ENCODE data around the gene RCAN1. TPM values are rescaled to one million over a fixed set of nuclear protein-coding genes. Genes with fewer than 3 reads are reported as not detected.
A peak's percentile ranks its signal among the peaks of the same experiment; 100 is the strongest.

Gene RCAN1
- total RNA-seq, 1 donor from 2014 or later = 61.5 TPM

DNA sequence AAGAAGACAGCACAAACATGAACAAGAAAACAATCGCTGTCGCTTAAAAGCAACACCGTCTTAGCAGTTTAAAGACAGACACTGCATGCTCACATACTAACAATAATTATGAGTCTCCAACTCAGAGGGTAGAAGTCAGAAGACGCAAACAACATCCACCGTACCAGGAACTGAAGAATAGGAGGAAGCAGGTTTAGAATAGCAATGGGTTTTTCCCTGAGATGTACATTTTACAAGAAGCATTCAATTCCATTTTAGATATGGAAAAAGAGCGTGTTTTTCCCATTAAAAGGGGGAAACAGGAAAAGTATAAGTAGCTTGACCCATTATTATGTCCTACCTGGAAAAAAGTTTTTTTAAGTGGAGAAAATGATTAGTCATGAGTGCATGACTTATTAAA lies 68.4 kb downstream of the RCAN1 start:
- Mint-ChIP-seq H3K27me3 (ENCODE audit: unreplicated experiment) (no peaks in the 10 kb centered on the region), H3K9me3 (ENCODE audit: unreplicated experiment) (peaks cover 3% of the 10 kb centered on the region), H3K36me3 (ENCODE audit: unreplicated experiment) (no peaks in the 10 kb centered on the region), H3K4me1 (ENCODE audit: unreplicated experiment) (peaks cover 35% of the 10 kb centered on the region), H3K4me3 (ENCODE audit: unreplicated experiment) (no peak overlapping the region), H3K27ac (ENCODE audit: unreplicated experiment) (peak overlapping the region; percentile 97)
- no peak for DNase-seq (ENCODE audit: extremely low spot score, unreplicated experiment)
- TF ChIP-seq, protein P1, sequence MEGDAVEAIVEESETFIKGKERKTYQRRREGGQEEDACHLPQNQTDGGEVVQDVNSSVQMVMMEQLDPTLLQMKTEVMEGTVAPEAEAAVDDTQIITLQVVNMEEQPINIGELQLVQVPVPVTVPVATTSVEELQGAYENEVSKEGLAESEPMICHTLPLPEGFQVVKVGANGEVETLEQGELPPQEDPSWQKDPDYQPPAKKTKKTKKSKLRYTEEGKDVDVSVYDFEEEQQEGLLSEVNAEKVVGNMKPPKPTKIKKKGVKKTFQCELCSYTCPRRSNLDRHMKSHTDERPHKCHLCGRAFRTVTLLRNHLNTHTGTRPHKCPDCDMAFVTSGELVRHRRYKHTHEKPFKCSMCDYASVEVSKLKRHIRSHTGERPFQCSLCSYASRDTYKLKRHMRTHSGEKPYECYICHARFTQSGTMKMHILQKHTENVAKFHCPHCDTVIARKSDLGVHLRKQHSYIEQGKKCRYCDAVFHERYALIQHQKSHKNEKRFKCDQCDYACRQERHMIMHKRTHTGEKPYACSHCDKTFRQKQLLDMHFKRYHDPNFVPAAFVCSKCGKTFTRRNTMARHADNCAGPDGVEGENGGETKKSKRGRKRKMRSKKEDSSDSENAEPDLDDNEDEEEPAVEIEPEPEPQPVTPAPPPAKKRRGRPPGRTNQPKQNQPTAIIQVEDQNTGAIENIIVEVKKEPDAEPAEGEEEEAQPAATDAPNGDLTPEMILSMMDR (IDR thresholded peaks at IDR 0.05) = no peak

DNA sequence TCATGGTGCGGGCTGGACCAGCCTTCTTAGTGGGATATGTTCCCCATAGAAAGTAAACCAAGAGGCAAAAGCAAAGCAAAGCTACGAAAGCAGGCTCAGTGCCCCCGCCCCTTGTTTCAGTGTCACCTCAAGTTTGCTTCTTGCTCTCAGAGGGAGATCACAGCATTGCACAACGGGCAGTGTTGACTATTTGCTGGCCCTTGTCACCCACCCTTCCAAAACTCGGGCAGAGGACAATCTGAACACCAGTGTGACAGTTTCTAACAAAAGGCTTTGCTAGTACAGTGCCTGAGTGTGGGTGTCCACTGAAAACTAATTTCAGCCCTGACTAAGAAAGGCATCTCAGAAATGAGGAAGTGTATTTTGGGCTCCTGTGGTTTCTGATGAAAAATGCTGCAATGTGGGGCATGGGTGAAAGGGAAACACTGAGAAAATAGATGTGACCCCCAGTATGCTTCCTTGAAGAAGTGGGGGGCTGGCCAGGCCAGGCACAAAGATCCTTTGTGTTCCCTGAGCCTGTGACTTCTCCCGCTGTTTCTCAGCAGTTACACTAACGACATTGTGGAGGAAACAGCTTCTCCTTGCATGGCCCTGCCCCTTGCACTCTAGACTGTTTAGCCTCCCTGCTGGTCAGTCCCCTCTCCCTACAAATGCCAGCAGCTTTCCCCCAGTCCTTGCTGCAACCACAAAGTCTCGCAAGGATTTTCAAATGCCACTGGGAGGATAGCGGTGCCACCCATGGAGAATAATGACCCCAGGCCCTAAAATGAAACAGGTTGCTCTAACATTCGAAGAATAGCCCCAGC lies 69.6 kb downstream of the RCAN1 start:
- no peaks in the 10 kb centered on the region for H3K27me3 Mint-ChIP-seq (ENCODE audit: unreplicated experiment)
- H3K4me1 Mint-ChIP-seq (ENCODE audit: unreplicated experiment) = peaks cover 35% of the 10 kb centered on the region
- no peaks in the 10 kb centered on the region for H3K36me3 Mint-ChIP-seq (ENCODE audit: unreplicated experiment)
- peak overlapping the region; percentile 97 for H3K27ac Mint-ChIP-seq (ENCODE audit: unreplicated experiment)
- peaks cover 3% of the 10 kb centered on the region for H3K9me3 Mint-ChIP-seq (ENCODE audit: unreplicated experiment)
- no peak for DNase-seq (ENCODE audit: extremely low spot score, unreplicated experiment)
- TF ChIP-seq, protein P1 (IDR thresholded peaks at IDR 0.05) = no peak
- H3K4me3 Mint-ChIP-seq (ENCODE audit: unreplicated experiment) = peak overlapping the region; percentile 59

DNA sequence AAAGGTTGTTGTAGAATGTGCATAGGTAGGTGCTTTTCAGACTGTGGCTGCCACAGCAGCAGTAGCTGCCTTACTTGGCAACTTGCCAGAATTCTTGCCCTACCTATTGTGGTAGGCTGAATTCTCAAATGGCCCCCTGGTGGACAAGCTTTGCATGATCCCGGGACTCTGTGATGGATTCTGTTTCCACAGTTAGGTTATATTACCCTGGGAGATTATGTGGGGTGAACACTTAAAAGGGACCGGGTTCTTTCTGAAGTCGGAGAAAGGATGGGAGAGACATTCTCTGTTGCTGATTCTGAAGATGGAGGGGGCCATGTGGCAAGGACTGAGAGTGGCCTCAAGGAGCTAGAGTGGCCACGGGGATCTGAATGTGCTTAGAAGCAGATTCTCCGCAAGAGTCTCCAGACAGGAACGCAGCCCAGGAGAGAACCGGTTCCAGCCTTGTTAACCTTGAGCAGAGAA lies 70.8 kb downstream of the RCAN1 start:
- H3K4me3 Mint-ChIP-seq (ENCODE audit: unreplicated experiment) = no peak overlapping the region

DNA sequence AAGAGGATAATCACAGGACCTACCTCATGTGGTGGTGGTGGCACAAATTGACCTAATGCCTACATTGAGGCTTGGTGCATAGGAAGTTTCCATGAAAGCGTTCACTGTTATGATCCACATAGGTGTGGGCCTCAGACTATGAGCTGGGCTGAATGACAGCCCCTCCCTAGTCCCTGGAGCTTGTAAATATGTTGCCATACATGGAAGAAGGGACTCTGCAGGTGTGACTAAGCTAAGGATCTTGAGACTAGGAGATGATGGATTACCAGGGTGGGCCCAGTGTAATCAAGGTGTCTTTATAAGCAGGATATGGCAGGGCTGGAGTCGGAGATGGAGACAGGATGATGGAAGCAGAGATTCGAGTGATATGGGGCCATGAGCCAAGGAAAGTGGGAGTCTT lies 71.9 kb downstream of the RCAN1 start:
- no peak for DNase-seq (ENCODE audit: extremely low spot score, unreplicated experiment)
- Mint-ChIP-seq H3K4me1 (ENCODE audit: unreplicated experiment) (peaks cover 40% of the 10 kb centered on the region), H3K27ac (ENCODE audit: unreplicated experiment) (no peak overlapping the region), H3K36me3 (ENCODE audit: unreplicated experiment) (no peaks in the 10 kb centered on the region), H3K4me3 (ENCODE audit: unreplicated experiment) (no peak overlapping the region), H3K9me3 (ENCODE audit: unreplicated experiment) (peaks cover 3% of the 10 kb centered on the region), H3K27me3 (ENCODE audit: unreplicated experiment) (no peaks in the 10 kb centered on the region)
- TF ChIP-seq, protein P1 (IDR thresholded peaks at IDR 0.05) = no peak

More for the DNA sequence above, 70.8 kb downstream of the RCAN1 start:
- H3K27me3 Mint-ChIP-seq (ENCODE audit: unreplicated experiment) = no peaks in the 10 kb centered on the region
- TF ChIP-seq, protein P1 (IDR thresholded peaks at IDR 0.05) = peak; percentile 62
- H3K27ac Mint-ChIP-seq (ENCODE audit: unreplicated experiment) = peak overlapping the region; percentile 97
- peaks cover 3% of the 10 kb centered on the region for H3K9me3 Mint-ChIP-seq (ENCODE audit: unreplicated experiment)
- peaks cover 39% of the 10 kb centered on the region for H3K4me1 Mint-ChIP-seq (ENCODE audit: unreplicated experiment)
- no peaks in the 10 kb centered on the region for H3K36me3 Mint-ChIP-seq (ENCODE audit: unreplicated experiment)
- DNase-seq (ENCODE audit: extremely low spot score, unreplicated experiment) = no peak

DNA sequence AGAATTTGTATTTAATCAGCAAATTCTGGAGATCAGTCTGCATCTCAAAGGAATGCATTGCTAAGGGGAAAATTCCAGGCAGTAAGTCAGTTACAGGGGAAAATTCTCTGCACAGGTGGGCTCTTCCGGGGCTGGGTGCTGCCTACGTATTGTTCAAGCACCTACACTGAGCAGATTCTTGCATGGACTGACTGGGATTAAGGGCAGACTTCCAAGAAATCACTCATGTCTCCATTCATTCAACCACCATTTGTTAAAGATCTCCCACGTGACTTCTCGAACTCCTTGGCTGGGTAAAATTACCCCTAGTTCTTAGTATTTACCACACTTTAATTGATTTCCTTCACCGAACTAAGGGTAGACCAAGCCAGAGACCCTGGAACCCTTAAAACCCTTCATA lies 74.7 kb downstream of the RCAN1 start:
- DNase-seq (ENCODE audit: extremely low spot score, unreplicated experiment) = no peak
- Mint-ChIP-seq H3K4me1 (ENCODE audit: unreplicated experiment) (peaks cover 45% of the 10 kb centered on the region), H3K9me3 (ENCODE audit: unreplicated experiment) (peaks cover 3% of the 10 kb centered on the region), H3K36me3 (ENCODE audit: unreplicated experiment) (no peaks in the 10 kb centered on the region), H3K4me3 (ENCODE audit: unreplicated experiment) (no peak overlapping the region), H3K27ac (ENCODE audit: unreplicated experiment) (no peak overlapping the region), H3K27me3 (ENCODE audit: unreplicated experiment) (no peaks in the 10 kb centered on the region)
- TF ChIP-seq, protein P1 (IDR thresholded peaks at IDR 0.05) = no peak

Data from osteocyte (in vitro differentiated cells).